ENCODE measurements around the gene TRPC6. TPM values are rescaled to one million over a fixed set of nuclear protein-coding genes. Genes with fewer than 3 reads are reported as not detected.

TRPC6 gene
- total RNA-seq, 1 experiment from 2014 or later: 1.3 TPM

DNA sequence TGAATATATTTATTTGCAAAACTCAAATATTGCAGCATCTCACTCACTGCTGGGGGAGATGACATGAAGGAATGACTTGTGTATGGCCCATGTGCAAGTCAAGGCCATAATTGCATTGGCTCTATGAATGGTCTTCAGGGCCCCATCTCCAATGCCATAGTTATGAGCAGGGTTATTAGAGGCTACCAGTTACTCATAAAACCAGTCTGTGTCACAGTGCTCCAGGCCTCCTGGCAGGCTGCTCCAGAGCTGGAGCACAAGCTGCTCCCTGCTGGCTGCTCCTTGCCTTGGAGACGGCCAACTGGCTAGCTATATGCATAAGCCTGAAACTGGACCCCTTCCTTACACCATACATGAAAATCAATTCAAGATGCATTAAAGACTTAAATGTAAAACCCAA lies 145.7 kb downstream of the TRPC6 start (continued):
- no peak for TF ChIP-seq ARID4B (CRISPR knock-in tag; IDR thresholded peaks at IDR 0.05; ENCODE audit: borderline replicate concordance)
- no peak for TF ChIP-seq ELF4 (CRISPR knock-in tag; IDR thresholded peaks at IDR 0.05; ENCODE audit: low read depth)
- no peak for TF ChIP-seq CREM (CRISPR knock-in tag; IDR thresholded peaks at IDR 0.05)
- TF ChIP-seq NFYB (CRISPR knock-in tag; conservative IDR thresholded peaks at IDR 0.05; ENCODE audit: low read depth): no peak
- no peak for TF ChIP-seq IRF2 (CRISPR knock-in tag; IDR thresholded peaks at IDR 0.05; ENCODE audit: borderline replicate concordance, low read depth)

DNA sequence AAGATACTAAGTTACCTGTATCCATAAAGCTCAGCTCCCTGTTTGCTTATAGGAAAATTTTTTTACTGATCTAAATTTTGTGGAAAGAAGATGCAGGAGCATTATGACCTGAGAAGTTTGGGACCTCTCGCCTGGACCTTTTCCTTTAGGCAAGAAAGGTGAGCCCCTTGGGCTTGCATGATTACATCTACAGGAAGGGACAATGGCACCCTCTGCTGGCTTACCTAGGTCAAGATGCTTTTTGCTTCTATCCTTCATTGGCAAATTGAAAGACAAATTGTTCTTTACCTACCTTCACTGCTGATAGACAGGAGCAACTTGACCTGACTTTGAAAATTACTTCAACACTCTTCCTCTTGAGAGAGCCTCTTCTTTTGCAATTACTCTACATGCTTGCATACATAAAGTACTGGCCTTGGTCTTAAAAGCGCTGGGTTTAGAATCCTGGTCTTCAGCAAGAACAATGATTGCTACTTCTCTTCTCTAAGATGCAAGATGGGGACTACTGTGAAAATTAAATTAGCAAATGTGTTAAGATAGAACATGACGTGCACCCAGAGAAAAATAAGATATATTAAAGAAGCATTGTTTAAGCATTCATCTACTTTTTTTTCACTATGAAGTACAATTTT lies 147.2 kb downstream of the TRPC6 start:
- peak; percentile 86 for ATAC-seq
- H3K27me3 Mint-ChIP-seq (ENCODE audit: low read depth): no peaks in the 10 kb centered on the region
- peak; percentile 74 for DNase-seq (ENCODE audit: low spot score)
- H3K27ac Mint-ChIP-seq: no peak overlapping the region
- H3K36me3 Mint-ChIP-seq: no peaks in the 10 kb centered on the region
- ChIA-PET POLR2A (interaction anchor here (0.7 kb wide), 1 partner anchor 317 kb away, joined by 5 read pairs; no protein-coding TSS in a partner anchor), CTCF (interaction anchor here (0.6 to 1.8 kb wide), 4 partner anchors 39 to 507 kb away, joined by 3 to 6 read pairs (median 4); no protein-coding TSS in a partner anchor)
- 0 out of 2 replicates have a peak, but pooled peaks cover 3% of the 10 kb centered on the region for H3K9me3 Mint-ChIP-seq
- TF ChIP-seq ATF2 (CRISPR knock-in tag; IDR thresholded peaks at IDR 0.05; ENCODE audit: borderline replicate concordance, low read depth) (no peak), GABPB1 (CRISPR knock-in tag; IDR thresholded peaks at IDR 0.05) (no peak), ZNF219 (CRISPR knock-in tag; IDR thresholded peaks at IDR 0.05; ENCODE audit: borderline replicate concordance) (no peak)
- TF ChIP-seq, protein P1, sequence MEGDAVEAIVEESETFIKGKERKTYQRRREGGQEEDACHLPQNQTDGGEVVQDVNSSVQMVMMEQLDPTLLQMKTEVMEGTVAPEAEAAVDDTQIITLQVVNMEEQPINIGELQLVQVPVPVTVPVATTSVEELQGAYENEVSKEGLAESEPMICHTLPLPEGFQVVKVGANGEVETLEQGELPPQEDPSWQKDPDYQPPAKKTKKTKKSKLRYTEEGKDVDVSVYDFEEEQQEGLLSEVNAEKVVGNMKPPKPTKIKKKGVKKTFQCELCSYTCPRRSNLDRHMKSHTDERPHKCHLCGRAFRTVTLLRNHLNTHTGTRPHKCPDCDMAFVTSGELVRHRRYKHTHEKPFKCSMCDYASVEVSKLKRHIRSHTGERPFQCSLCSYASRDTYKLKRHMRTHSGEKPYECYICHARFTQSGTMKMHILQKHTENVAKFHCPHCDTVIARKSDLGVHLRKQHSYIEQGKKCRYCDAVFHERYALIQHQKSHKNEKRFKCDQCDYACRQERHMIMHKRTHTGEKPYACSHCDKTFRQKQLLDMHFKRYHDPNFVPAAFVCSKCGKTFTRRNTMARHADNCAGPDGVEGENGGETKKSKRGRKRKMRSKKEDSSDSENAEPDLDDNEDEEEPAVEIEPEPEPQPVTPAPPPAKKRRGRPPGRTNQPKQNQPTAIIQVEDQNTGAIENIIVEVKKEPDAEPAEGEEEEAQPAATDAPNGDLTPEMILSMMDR (IDR thresholded peaks at IDR 0.05): peak; percentile 46
- H3K4me3 Mint-ChIP-seq: no peak overlapping the region
- 0 out of 2 replicates have a peak, but pooled peaks cover 7% of the 10 kb centered on the region for H3K4me1 Mint-ChIP-seq

DNA sequence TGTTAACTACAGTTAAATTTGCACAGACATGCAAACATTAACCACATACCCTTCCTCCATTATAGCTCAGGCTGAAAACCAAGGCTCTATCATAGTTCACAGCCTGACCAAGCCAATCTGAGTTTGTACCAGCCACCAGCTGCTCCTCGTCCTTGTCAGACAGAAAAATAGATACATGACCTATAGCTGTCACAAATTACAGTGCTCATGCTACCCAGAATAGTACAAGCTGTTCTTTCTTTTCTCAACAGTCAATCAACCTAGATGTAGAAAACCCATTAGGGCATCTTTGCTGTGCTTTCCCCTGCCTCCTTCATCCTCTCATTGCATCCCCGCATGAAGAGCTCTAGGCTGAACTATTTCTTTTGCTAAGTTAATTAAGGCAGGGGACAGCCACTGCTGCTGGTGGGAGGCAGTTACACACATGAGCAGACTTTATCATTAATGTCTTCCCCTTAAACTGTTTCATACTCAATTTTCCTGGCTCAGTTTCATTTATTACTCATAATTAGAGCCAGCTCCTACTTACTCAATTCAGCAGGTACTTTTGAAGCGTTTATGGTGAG lies 148.3 kb downstream of the TRPC6 start:
- no peak for ATAC-seq
- Mint-ChIP-seq H3K4me1 (peaks cover 15% of the 10 kb centered on the region), H3K4me3 (no peak overlapping the region), H3K9me3 (0 out of 2 replicates have a peak, but pooled peaks cover 4% of the 10 kb centered on the region), H3K27ac (no peak overlapping the region), H3K36me3 (no peaks in the 10 kb centered on the region), H3K27me3 (ENCODE audit: low read depth) (no peaks in the 10 kb centered on the region)
- ChIA-PET CTCF (interaction anchor here (0.5 to 1.8 kb wide), 6 partner anchors 111 to 572 kb away, joined by 3 to 6 read pairs (median 3); no protein-coding TSS in a partner anchor), POLR2A (interaction anchor here (0.6 kb wide), 1 partner anchor 1372 kb away, joined by 3 read pairs; no protein-coding TSS in a partner anchor)
- DNase-seq (ENCODE audit: low spot score): no peak
- no peak for TF ChIP-seq TEAD1 (CRISPR knock-in tag; IDR thresholded peaks at IDR 0.05)
- TF ChIP-seq ATF2 (CRISPR knock-in tag; IDR thresholded peaks at IDR 0.05; ENCODE audit: borderline replicate concordance, low read depth): no peak
- TF ChIP-seq IRF2 (CRISPR knock-in tag; IDR thresholded peaks at IDR 0.05; ENCODE audit: borderline replicate concordance, low read depth): no peak
- no peak for TF ChIP-seq TEAD4 (CRISPR knock-in tag; IDR thresholded peaks at IDR 0.05)
- TF ChIP-seq NR2C2 (CRISPR knock-in tag; IDR thresholded peaks at IDR 0.05): no peak
- TF ChIP-seq NFATC4 (CRISPR knock-in tag; IDR thresholded peaks at IDR 0.05): no peak
- no peak for TF ChIP-seq PRRX2 (CRISPR knock-in tag; IDR thresholded peaks at IDR 0.05)
- no peak for TF ChIP-seq GRHL2 (CRISPR knock-in tag; IDR thresholded peaks at IDR 0.05; ENCODE audit: insufficient replicate concordance, severe bottlenecking)
- TF ChIP-seq ESRRA (CRISPR knock-in tag; IDR thresholded peaks at IDR 0.05; ENCODE audit: borderline replicate concordance): no peak
- no peak for TF ChIP-seq E2F5 (CRISPR knock-in tag; IDR thresholded peaks at IDR 0.05)
- TF ChIP-seq ZBTB21 (CRISPR knock-in tag; IDR thresholded peaks at IDR 0.05; ENCODE audit: borderline replicate concordance): no peak

All from WTC11 (cell line).